VCaP (cell line): ENCODE data around the gene TMEM94.

Experiments used
- H3K27ac ChIP-seq: fragments of 450-650 bp; 2 replicates; pipeline ENCODE4 v1.5.1; 2017
- TF ChIP-seq, protein P1 (sequence below): fragments of 450-650 bp; conservative IDR thresholded peaks from 2 replicates; pipeline ENCODE4 v1.5.1; 2017; ENCODE audit warnings: mild to moderate bottlenecking, moderate library complexity

The TMEM94 gene

GRCh38 chr17:75526555-75527270 is 70.3 kb downstream of the TMEM94 start:
- H3K27ac ChIP-seq: peak overlapping the region; percentile 91
- TF ChIP-seq, protein P1, sequence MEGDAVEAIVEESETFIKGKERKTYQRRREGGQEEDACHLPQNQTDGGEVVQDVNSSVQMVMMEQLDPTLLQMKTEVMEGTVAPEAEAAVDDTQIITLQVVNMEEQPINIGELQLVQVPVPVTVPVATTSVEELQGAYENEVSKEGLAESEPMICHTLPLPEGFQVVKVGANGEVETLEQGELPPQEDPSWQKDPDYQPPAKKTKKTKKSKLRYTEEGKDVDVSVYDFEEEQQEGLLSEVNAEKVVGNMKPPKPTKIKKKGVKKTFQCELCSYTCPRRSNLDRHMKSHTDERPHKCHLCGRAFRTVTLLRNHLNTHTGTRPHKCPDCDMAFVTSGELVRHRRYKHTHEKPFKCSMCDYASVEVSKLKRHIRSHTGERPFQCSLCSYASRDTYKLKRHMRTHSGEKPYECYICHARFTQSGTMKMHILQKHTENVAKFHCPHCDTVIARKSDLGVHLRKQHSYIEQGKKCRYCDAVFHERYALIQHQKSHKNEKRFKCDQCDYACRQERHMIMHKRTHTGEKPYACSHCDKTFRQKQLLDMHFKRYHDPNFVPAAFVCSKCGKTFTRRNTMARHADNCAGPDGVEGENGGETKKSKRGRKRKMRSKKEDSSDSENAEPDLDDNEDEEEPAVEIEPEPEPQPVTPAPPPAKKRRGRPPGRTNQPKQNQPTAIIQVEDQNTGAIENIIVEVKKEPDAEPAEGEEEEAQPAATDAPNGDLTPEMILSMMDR: no peak

DNA sequence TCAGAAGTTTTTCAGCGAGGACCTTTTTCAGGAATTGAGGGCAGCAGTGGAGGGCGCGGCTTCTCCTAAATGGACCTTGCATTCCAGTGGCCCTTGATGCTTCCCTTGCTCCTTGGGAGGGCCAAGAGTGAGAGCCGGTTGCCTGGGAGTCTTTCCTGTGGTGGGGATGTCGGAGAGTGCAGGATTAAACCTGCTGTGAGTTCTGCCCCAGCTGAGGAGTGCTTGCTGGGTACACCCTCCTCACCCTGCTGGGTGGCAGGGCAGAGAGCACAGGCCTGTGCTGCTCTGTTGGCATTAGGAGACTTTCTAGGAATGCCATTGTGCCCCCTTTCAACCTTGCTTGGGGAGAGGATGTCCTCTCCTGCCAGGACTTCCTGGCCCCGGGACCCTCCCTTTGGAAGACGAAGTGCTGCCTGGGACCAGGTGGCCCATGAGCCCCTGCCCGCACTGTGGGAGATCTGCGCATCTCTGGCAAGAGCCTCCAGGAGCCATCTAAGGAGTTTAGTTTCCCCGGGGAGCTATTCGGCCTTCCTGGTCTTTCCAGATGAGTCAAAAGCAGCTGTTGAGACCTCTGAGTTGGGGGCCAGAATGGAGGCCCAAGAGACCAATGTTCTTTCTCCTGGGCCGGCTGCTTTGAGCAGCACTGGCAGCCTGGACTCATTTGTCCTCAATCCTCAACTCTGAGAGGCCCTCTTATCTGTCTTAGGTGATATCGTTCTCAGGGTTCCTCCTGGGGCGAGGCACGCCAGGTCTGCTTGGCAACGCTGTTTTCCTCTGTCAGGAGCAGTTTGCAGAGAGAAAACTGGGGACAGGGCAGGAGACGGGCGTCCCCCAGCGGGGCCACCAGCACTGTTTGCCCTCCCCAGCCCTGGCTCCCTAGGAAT is 74.6 kb downstream of the TMEM94 start:
- H3K27ac ChIP-seq: no peak overlapping the region
- TF ChIP-seq, protein P1: no peak

DNA sequence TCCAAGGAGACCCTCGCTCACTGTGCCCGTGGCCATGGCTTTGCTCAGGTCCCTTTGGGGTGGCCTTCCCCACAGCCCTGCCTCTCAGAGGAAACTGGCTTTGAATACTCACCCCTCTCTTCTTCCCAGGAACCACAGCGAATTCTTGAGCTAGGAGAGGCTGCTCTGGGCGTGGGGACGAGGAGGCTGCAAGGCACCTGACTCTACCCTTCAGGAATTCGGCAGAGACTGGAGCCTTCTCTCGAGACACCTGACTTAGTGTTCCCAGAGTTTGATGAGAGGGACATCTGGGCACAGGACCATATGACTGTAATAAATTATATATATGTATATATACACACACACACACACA is 75.3 kb downstream of the TMEM94 start:
- TF ChIP-seq, protein P1: no peak
- H3K27ac ChIP-seq: no peak overlapping the region

- no peak overlapping the region for H3K27ac ChIP-seq
- TF ChIP-seq, protein P1: no peak
Observed at GRCh38 chr17:75535119-75535537, 78.7 kb downstream of the TMEM94 start.

- H3K27ac ChIP-seq: no peak overlapping the region
- TF ChIP-seq, protein P1: no peak
Observed at GRCh38 chr17:75535871-75536270, 79.4 kb downstream of the TMEM94 start.

DNA sequence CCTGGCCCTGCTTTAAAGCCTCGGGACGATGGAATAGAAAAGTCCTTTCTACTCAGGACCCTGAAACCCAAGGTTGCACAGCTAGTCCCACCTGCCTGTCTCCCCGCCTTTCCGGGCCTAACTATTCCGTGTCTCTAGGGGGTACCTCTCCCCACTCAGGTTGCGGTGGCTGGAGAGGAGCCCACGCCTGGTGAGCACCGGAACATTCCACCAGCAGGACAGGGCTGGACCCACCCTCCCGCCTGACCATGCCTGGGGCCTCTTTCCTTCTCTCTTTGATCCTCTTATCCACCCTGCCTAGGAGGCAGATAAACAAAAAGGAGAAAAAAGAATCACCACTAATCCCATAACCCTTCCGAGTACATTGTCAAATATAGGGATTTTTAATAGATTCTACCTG is 79.9 kb downstream of the TMEM94 start:
- H3K27ac ChIP-seq: no peak overlapping the region
- TF ChIP-seq, protein P1: no peak

GRCh38 chr17:75539967-75540729 is 83.7 kb downstream of the TMEM94 start:
- TF ChIP-seq, protein P1: no peak
- H3K27ac ChIP-seq: no peak overlapping the region
